SK-N-SH treated with all-trans-retinoic acid at 6 μM for 48 hours (cell line): ENCODE results near the gene PRELID3B.

ENCODE experiments used
- ATAC-seq: fragments of 200-7000 bp; cut with Tn5 transposase; 3 replicates; pipeline ENCODE4 v1.9.1; 2020; ENCODE audit warnings: mild to moderate bottlenecking, moderate library complexity
- ARNTL ChIP-seq: fragments of 450-650 bp; formaldehyde crosslinking; IDR thresholded peaks from 2 replicates; pipeline ENCODE4 v1.5.0; 2020; ENCODE audit warnings: low read depth, mild to moderate bottlenecking, moderate library complexity, borderline replicate concordance
- BACH2 ChIP-seq: fragments of 250-450 bp; sonication (Bioruptor Pico); IDR thresholded peaks from 2 replicates; pipeline ENCODE4 v1.9.0; 2021; ENCODE audit warnings: mild to moderate bottlenecking, borderline replicate concordance
- CREB5 ChIP-seq: fragments of 250-450 bp; sonication (Bioruptor Pico); IDR thresholded peaks from 2 replicates; pipeline ENCODE4 v1.5.1; 2020; ENCODE audit warnings: low read depth, mild to moderate bottlenecking, moderate library complexity
- CSDC2 ChIP-seq: fragments of 250-450 bp; sonication (Bioruptor Pico); IDR thresholded peaks from 2 replicates; pipeline ENCODE4 v1.5.0; 2020; ENCODE audit warnings: mild to moderate bottlenecking, moderate library complexity
- CSRNP3 ChIP-seq: fragments of 250-450 bp; sonication (Bioruptor Pico); IDR thresholded peaks from 2 replicates; pipeline ENCODE4 v1.5.1; 2021; ENCODE audit warnings: mild to moderate bottlenecking, moderate library complexity
- GLIS3 ChIP-seq: fragments of 250-450 bp; sonication (Bioruptor Pico); IDR thresholded peaks from 2 replicates; pipeline ENCODE4 v1.5.0; 2020; ENCODE audit warnings: mild to moderate bottlenecking, moderate library complexity
- ISL1 ChIP-seq: fragments of 250-450 bp; sonication (Bioruptor Pico); IDR thresholded peaks from 2 replicates; pipeline ENCODE4 v2.1.2; 2022; ENCODE audit warnings: mild to moderate bottlenecking, moderate library complexity
- OSR1 ChIP-seq: fragments of 250-450 bp; sonication (Bioruptor Pico); IDR thresholded peaks from 2 replicates; pipeline ENCODE4 v1.8.0; 2022; ENCODE audit warnings: moderate library complexity, mild to moderate bottlenecking, inconsistent platforms
- PATZ1 ChIP-seq: fragments of 250-450 bp; sonication (Bioruptor Pico); IDR thresholded peaks from 2 replicates; pipeline ENCODE4 v1.8.0; 2020; ENCODE audit warnings: mild to moderate bottlenecking, moderate library complexity, borderline replicate concordance
- PPARA ChIP-seq: fragments of 250-450 bp; sonication (Bioruptor Pico); IDR thresholded peaks from 2 replicates; pipeline ENCODE4 v1.5.0; 2020; ENCODE audit warnings: mild to moderate bottlenecking, borderline replicate concordance
- RARB ChIP-seq: fragments of 250-450 bp; sonication (Bioruptor Pico); IDR thresholded peaks from 2 replicates; pipeline ENCODE4 v1.8.0; 2021; ENCODE audit warnings: mild to moderate bottlenecking, moderate library complexity
- SNAI2 ChIP-seq: fragments of 250-450 bp; sonication (Bioruptor Pico); IDR thresholded peaks from 2 replicates; pipeline ENCODE4 v1.5.0; 2020; ENCODE audit warnings: mild to moderate bottlenecking, moderate library complexity
- TCF4 ChIP-seq: fragments of 250-450 bp; sonication (Bioruptor Pico); IDR thresholded peaks from 2 replicates; pipeline ENCODE4 v1.8.0; 2021; ENCODE audit warnings: mild to moderate bottlenecking, moderate library complexity, borderline replicate concordance
- TSHZ2 ChIP-seq: fragments of 250-450 bp; sonication (Bioruptor Pico); IDR thresholded peaks from 2 replicates; pipeline ENCODE4 v1.5.0; 2020; ENCODE audit warnings: mild to moderate bottlenecking, moderate library complexity
- ZC3H10 ChIP-seq: fragments of 250-450 bp; sonication (Bioruptor Pico); IDR thresholded peaks from 2 replicates; pipeline ENCODE4 v1.5.1; 2021; ENCODE audit warnings: mild to moderate bottlenecking, moderate library complexity
- ZFP3 ChIP-seq: fragments of 250-450 bp; sonication (Bioruptor Pico); IDR thresholded peaks from 2 replicates; pipeline ENCODE4 v1.5.0; 2020; ENCODE audit warnings: mild to moderate bottlenecking, moderate library complexity
- ZFP30 ChIP-seq: fragments of 450-650 bp; formaldehyde crosslinking; IDR thresholded peaks from 2 replicates; pipeline ENCODE4 v1.5.0; 2022; ENCODE audit warnings: mild to moderate bottlenecking, moderate library complexity
- ZNF565 ChIP-seq: fragments of 450-650 bp; formaldehyde crosslinking; conservative IDR thresholded peaks from 2 replicates; pipeline ENCODE4 v1.5.0; 2020; ENCODE audit warnings: low read depth, mild to moderate bottlenecking, moderate library complexity
- ZNF70 ChIP-seq: fragments of 450-650 bp; formaldehyde crosslinking; IDR thresholded peaks from 2 replicates; pipeline ENCODE4 v1.5.0; 2020; ENCODE audit warnings: mild to moderate bottlenecking, moderate library complexity
- ZNF8 ChIP-seq: fragments of 450-650 bp; formaldehyde crosslinking; IDR thresholded peaks from 2 replicates; pipeline ENCODE4 v1.5.0; 2020; ENCODE audit warnings: mild to moderate bottlenecking, moderate library complexity

Gene PRELID3B

GRCh38 chr20:59001068-59001448 is 41.5 kb downstream of the PRELID3B start (continued):
- TF ChIP-seq ARNTL (CRISPR knock-in tag) (no peak), ZNF8 (CRISPR knock-in tag) (no peak)

GRCh38 chr20:59000326-59000725 is 42.3 kb downstream of the PRELID3B start:
- TF ChIP-seq BACH2 (no peak), CSRNP3 (no peak), OSR1 (CRISPR knock-in tag) (no peak), CREB5 (no peak), ZFP30 (CRISPR knock-in tag) (no peak), PATZ1 (CRISPR knock-in tag) (no peak), SNAI2 (CRISPR knock-in tag) (no peak), TCF4 (no peak), PPARA (CRISPR knock-in tag) (no peak), ZC3H10 (no peak), ZNF8 (CRISPR knock-in tag) (no peak), CSDC2 (CRISPR knock-in tag) (no peak), GLIS3 (CRISPR knock-in tag) (no peak), ISL1 (CRISPR knock-in tag) (no peak), ARNTL (CRISPR knock-in tag) (no peak), ZNF565 (no peak), ZNF70 (CRISPR knock-in tag) (no peak), TSHZ2 (no peak), RARB (no peak), ZFP3 (no peak)

GRCh38 chr20:58998656-58999055 is 43.9 kb downstream of the PRELID3B start:
- ATAC-seq, result no peak
- TF ChIP-seq CSRNP3 (no peak), CREB5 (no peak), ZNF70 (CRISPR knock-in tag) (no peak)

More at GRCh38 chr20:59000326-59000725, 42.3 kb downstream of the PRELID3B start:
- ATAC-seq, result no peak
